HEK293 (cell line): Measurements from ENCODE around the gene SLC5A9.

Source experiments
- PRDM6 ChIP-seq: fragments of 450-650 bp; formaldehyde crosslinking; IDR thresholded peaks from 2 replicates; pipeline ENCODE4 v1.5.1; 2017; ENCODE audit warnings: missing biosample characterization, missing genetic modification characterization
- RBAK ChIP-seq: fragments of 450-650 bp; formaldehyde crosslinking; IDR thresholded peaks from 2 replicates; pipeline ENCODE4 v1.5.1; 2016; ENCODE audit warnings: missing biosample characterization, missing genetic modification characterization
- SCRT1 ChIP-seq: fragments of 450-650 bp; formaldehyde crosslinking; IDR thresholded peaks from 2 replicates; pipeline ENCODE4 v1.5.1; 2016; ENCODE audit warnings: missing biosample characterization, missing genetic modification characterization, borderline replicate concordance
- SP7 ChIP-seq: fragments of 450-650 bp; formaldehyde crosslinking; IDR thresholded peaks from 2 replicates; pipeline ENCODE4 v1.5.1; 2016; ENCODE audit warnings: missing biosample characterization, missing genetic modification characterization
- ZNF280D ChIP-seq: fragments of 450-650 bp; formaldehyde crosslinking; IDR thresholded peaks from 2 replicates; pipeline ENCODE4 v1.5.1; 2016; ENCODE audit warnings: missing biosample characterization, missing genetic modification characterization
- ZNF558 ChIP-seq: fragments of 450-650 bp; formaldehyde crosslinking; IDR thresholded peaks from 2 replicates; pipeline ENCODE4 v1.5.1; 2016; ENCODE audit warnings: missing biosample characterization, missing genetic modification characterization

- no peak for TF ChIP-seq ZNF280D
- TF ChIP-seq SCRT1 = no peak
- no peak for TF ChIP-seq SP7
- TF ChIP-seq RBAK (tag by site-specific recombination) = no peak
- no peak for TF ChIP-seq ZNF558 (tag by site-specific recombination)
- no peak for TF ChIP-seq PRDM6 (tag by site-specific recombination)
These were observed 1.4 kb upstream of the SLC5A9 start for GRCh38 chr1:48221122-48221521.
